B cell (primary cell): ENCODE measurements around the gene SLC13A4. TPM values are rescaled to one million over a fixed set of nuclear protein-coding genes. Genes with fewer than 3 reads are reported as not detected.

ENCODE experiments used
- ATAC-seq: fragments of 200-7000 bp; cut with Tn5 transposase; one replicate; pipeline ENCODE4 v1.10.0; 2021; ENCODE audit warnings: low read depth, mild to moderate bottlenecking, moderate number of reproducible peaks, moderate library complexity
- CTCF ChIA-PET: fragments of 350-600 bp; sonication (Branson Sonifier 250); formaldehyde crosslinking; loops from one replicate; lab custom pipeline; 2021; ENCODE audit warnings: antibody characterized with exemption, inconsistent platforms; lab: Charles Lee
- POLR2A ChIA-PET: fragments of 350-600 bp; sonication (Branson Sonifier 250); formaldehyde crosslinking; loops from one replicate; lab custom pipeline; 2021; ENCODE audit warnings: antibody characterized with exemption; lab: Charles Lee
- DNase-seq: peaks from one replicate; pipeline ENCODE4 v3.0.0; 2013
- H2AFZ ChIP-seq: 2 replicates; pipeline ENCODE4 v1.6.1; 2012; ENCODE audit warnings: mild to moderate bottlenecking, low read depth, low read length; ENCODE audit not compliant: insufficient read depth, poor library complexity, severe bottlenecking
- H3K27ac ChIP-seq, 2 donors: 1 replicate in 1 of 2; 2 replicates in 1 of 2; pipeline ENCODE4 v1.5.1; 2012 to 2013; ENCODE audit warnings: low read length in 2 of 2, mild to moderate bottlenecking in 2 of 2, moderate library complexity in 1 of 2
- H3K27me3 ChIP-seq, 4 experiments: fragments of 200-600 bp in 1 of 4; sonication (generic) in 1 of 4; replicated peaks in 1 of 4; 1 replicate in 2 of 4; 2 replicates in 2 of 4; pipeline versions ENCODE4 v1.6.1 to v1.7.0; 2013 to 2016; ENCODE audit warnings: low read length in 3 of 4, mild to moderate bottlenecking in 2 of 4, mixed read lengths in 1 of 4, moderate library complexity in 1 of 4; ENCODE audit not compliant: insufficient read depth in 4 of 4, control insufficient read depth in 3 of 4; ENCODE audit errors: control extremely low read depth in 1 of 4
- H3K36me3 ChIP-seq, 2 experiments: replicated peaks in 1 of 2; 1 replicate in 1 of 2; 2 replicates in 1 of 2; pipeline versions ENCODE4 v1.6.1 to v1.7.1; 2013; ENCODE audit warnings: low read length in 1 of 2; ENCODE audit not compliant: insufficient read depth in 2 of 2, control insufficient read depth in 1 of 2; ENCODE audit errors: control extremely low read depth in 1 of 2, extremely low read depth in 1 of 2
- H3K4me1 ChIP-seq, 2 donors: fragments of 200-600 bp in 1 of 2; sonication (generic) in 1 of 2; 1 replicate in 1 of 2; 2 replicates in 1 of 2; pipeline versions ENCODE4 v1.5.1 to v1.6.1; 2013 to 2017; ENCODE audit warnings: low read length in 2 of 2; ENCODE audit not compliant: control insufficient read depth in 2 of 2, insufficient read depth in 2 of 2
- H3K4me2 ChIP-seq: replicated peaks from 2 replicates; pipeline ENCODE3; 2012; ENCODE audit warnings: mild to moderate bottlenecking, low read depth, low read length; ENCODE audit not compliant: poor library complexity, severe bottlenecking
- H3K4me3 ChIP-seq, 5 experiments: fragments of 200-600 bp in 1 of 5; sonication (generic) in 1 of 5; 1 replicate in 3 of 5; 2 replicates in 2 of 5; pipeline versions ENCODE4 v1.5.1 to v1.7.0; 2011 to 2016; ENCODE audit warnings: low read length in 4 of 5, mild to moderate bottlenecking in 4 of 5, low read depth in 2 of 5, control low read depth in 1 of 5, moderate library complexity in 1 of 5; ENCODE audit not compliant: insufficient read depth in 1 of 5; ENCODE audit errors: control extremely low read depth in 1 of 5, extremely low read depth in 1 of 5
- H3K79me2 ChIP-seq: fragments of 200-600 bp; sonication (generic); one replicate; pipeline ENCODE4 v1.6.0; 2016; ENCODE audit warnings: low read length; ENCODE audit not compliant: control insufficient read depth, insufficient read depth
- H3K9ac ChIP-seq: fragments of 200-600 bp; sonication (generic); 2 replicates; pipeline ENCODE4 v1.6.1; 2017; ENCODE audit warnings: mild to moderate bottlenecking, low read length, moderate library complexity
- H3K9me3 ChIP-seq, 3 donors: one replicate each; pipeline versions ENCODE4 v1.6.1 to v1.7.1; 2013; ENCODE audit warnings: low read length in 2 of 3; ENCODE audit not compliant: control insufficient read depth in 2 of 3, insufficient read depth in 1 of 3; ENCODE audit errors: control extremely low read depth in 1 of 3
- H4K20me1 ChIP-seq: 2 replicates; pipeline ENCODE4 v1.6.0; 2012; ENCODE audit warnings: mild to moderate bottlenecking, low read length; ENCODE audit not compliant: insufficient read depth, control insufficient read depth, poor library complexity, severe bottlenecking
- H3K27ac Mint-ChIP-seq: one replicate; pipeline ENCODE4 v1.8.0; 2021; ENCODE audit warnings: mixed read lengths
- H3K27me3 Mint-ChIP-seq: one replicate; pipeline ENCODE4 v1.8.0; 2021; ENCODE audit warnings: mixed read lengths
- H3K4me1 Mint-ChIP-seq: one replicate; pipeline ENCODE4 v1.8.0; 2021; ENCODE audit warnings: mixed read lengths
- H3K4me3 Mint-ChIP-seq: one replicate; pipeline ENCODE4 v1.8.0; 2021; ENCODE audit warnings: mixed read lengths
- H3K9me3 Mint-ChIP-seq: one replicate; pipeline ENCODE4 v1.8.0; 2022; ENCODE audit warnings: mixed read lengths; ENCODE audit not compliant: insufficient read depth
- CTCF ChIP-seq: fragments of 200-600 bp; IDR thresholded peaks from one replicate; pipeline ENCODE4 v1.8.0; 2022; ENCODE audit warnings: antibody characterized with exemption, mild to moderate bottlenecking
- EZH2 ChIP-seq: IDR thresholded peaks from 2 replicates; pipeline ENCODE4 v1.6.1; 2012; ENCODE audit warnings: borderline replicate concordance, low read depth, mild to moderate bottlenecking, moderate library complexity, low read length; ENCODE audit not compliant: insufficient read depth, poor library complexity, severe bottlenecking
- WGBS: methylation state at CpG from one replicate; pipeline ENCODE4 v1.1.5; 2013; ENCODE audit warnings: missing lambda C conversion rate; ENCODE audit not compliant: insufficient coverage; 5-methylcytosine and 5-hydroxymethylcytosine counted together
- intact Hi-C: fragments of 100-400 bp; cut with micrococcal nuclease; formaldehyde crosslinking; loops from one replicate; pipeline ENCODE4 v1.10.0; 2022
- polyA plus RNA-seq: library from polyadenylated mRNA; depleted of rRNA; stranded (reverse); fragments of >200 nt; gene quantifications from 2 replicates; pipeline ENCODE4 v1.2.3, GENCODE V29; 2012
- total RNA-seq, 2 donors: library from RNA; stranded (reverse); fragments of 120-200 nt in 1 of 2; gene quantifications; 1 replicate in 1 of 2; 2 replicates in 1 of 2; pipeline versions ENCODE4 v1.2.3 to v1.2.4, GENCODE V29; 2013 to 2022

SLC13A4 gene
- total and polyA plus RNA-seq, 2 donors (not counting 1 experiment from before 2014, with no cell fraction given) = not detected

GRCh38 chr7:135757719-135758411, 29.9 kb upstream of the SLC13A4 start:
- ChIA-PET CTCF (no interaction called here), POLR2A (no interaction called here)
- peaks cover 0 to 4% (median 0%) of the 10 kb centered on the region in 3 donors for H3K9me3 ChIP-seq
- no peak overlapping the region for H3K9ac ChIP-seq
- H3K36me3 ChIP-seq = no peaks in the 10 kb centered on the region
- TF ChIP-seq CTCF = no peak
- no peak for TF ChIP-seq EZH2
- H3K27me3 ChIP-seq = peaks cover 0 to 17% (median 0%) of the 10 kb centered on the region in 4 experiments
- H3K4me1 ChIP-seq = peaks cover 0 to 4% of the 10 kb centered on the region in 2 donors
- 79% methylated on average over 4 of the region's 8 CpGs for WGBS
- no peaks in the 10 kb centered on the region for H3K79me2 ChIP-seq
- DNase-seq (no peak), ATAC-seq (no peak)
- H3K27ac ChIP-seq = no peak overlapping the region
- H3K4me2 ChIP-seq = no peak overlapping the region
- H2AFZ ChIP-seq = no peak overlapping the region
- intact Hi-C loops = no loop called here
- Mint-ChIP-seq H3K27ac (no peak overlapping the region), H3K27me3 (peaks cover 33% of the 10 kb centered on the region), H3K9me3 (peaks cover 6% of the 10 kb centered on the region), H3K4me3 (no peak overlapping the region), H3K4me1 (no peaks in the 10 kb centered on the region)
- no peaks in the 10 kb centered on the region for H4K20me1 ChIP-seq
- no peak overlapping the region for H3K4me3 ChIP-seq

GRCh38 chr7:135756191-135756590, 28.2 kb upstream of the SLC13A4 start:
- Mint-ChIP-seq H3K27me3 (peaks cover 29% of the 10 kb centered on the region), H3K9me3 (peaks cover 6% of the 10 kb centered on the region), H3K4me3 (no peak overlapping the region), H3K27ac (no peak overlapping the region), H3K4me1 (no peaks in the 10 kb centered on the region)
- Histone ChIP-seq H3K9me3 (peaks cover 0 to 4% (median 0%) of the 10 kb centered on the region in 3 donors), H3K4me3 (no peak overlapping the region), H4K20me1 (no peaks in the 10 kb centered on the region), H3K4me1 (peaks cover 0 to 4% of the 10 kb centered on the region in 2 donors), H3K9ac (no peak overlapping the region), H3K79me2 (no peaks in the 10 kb centered on the region), H3K4me2 (no peak overlapping the region), H3K27me3 (peaks cover 0 to 12% (median 0%) of the 10 kb centered on the region in 4 experiments), H2AFZ (no peak overlapping the region), H3K36me3 (no peaks in the 10 kb centered on the region), H3K27ac (no peak overlapping the region)
- WGBS = 5% methylated on average over 4 of the region's 5 CpGs
- no peak for TF ChIP-seq CTCF
- TF ChIP-seq EZH2 = no peak
- ATAC-seq = no peak
- ChIA-PET CTCF (no interaction called here), POLR2A (no interaction called here)
- DNase-seq = no peak
- intact Hi-C loops = no loop called here
